ENCODE data around the gene ARHGEF7.

- TF ChIP-seq, protein P1, sequence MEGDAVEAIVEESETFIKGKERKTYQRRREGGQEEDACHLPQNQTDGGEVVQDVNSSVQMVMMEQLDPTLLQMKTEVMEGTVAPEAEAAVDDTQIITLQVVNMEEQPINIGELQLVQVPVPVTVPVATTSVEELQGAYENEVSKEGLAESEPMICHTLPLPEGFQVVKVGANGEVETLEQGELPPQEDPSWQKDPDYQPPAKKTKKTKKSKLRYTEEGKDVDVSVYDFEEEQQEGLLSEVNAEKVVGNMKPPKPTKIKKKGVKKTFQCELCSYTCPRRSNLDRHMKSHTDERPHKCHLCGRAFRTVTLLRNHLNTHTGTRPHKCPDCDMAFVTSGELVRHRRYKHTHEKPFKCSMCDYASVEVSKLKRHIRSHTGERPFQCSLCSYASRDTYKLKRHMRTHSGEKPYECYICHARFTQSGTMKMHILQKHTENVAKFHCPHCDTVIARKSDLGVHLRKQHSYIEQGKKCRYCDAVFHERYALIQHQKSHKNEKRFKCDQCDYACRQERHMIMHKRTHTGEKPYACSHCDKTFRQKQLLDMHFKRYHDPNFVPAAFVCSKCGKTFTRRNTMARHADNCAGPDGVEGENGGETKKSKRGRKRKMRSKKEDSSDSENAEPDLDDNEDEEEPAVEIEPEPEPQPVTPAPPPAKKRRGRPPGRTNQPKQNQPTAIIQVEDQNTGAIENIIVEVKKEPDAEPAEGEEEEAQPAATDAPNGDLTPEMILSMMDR (IDR thresholded peaks at IDR 0.05) = no peak
- TF ChIP-seq POLR2A (IDR thresholded peaks at IDR 0.05) = no peak
Observed at GRCh38 chr13:111145506-111145905, 30.4 kb downstream of the ARHGEF7 start.
